ENCODE data around the gene SETBP1. TPM values are rescaled to one million over a fixed set of nuclear protein-coding genes. Genes with fewer than 3 reads are reported as not detected.

SETBP1 gene
- total and polyA plus RNA-seq, 2 donors from 2014 or later: 2.7 to 71.7 TPM

GRCh38 chr18:44938720-44939665 lies 258.3 kb downstream of the SETBP1 start:
- H3K9me3 ChIP-seq (ENCODE audit: control insufficient read depth in 2 of 3, insufficient read depth in 1 of 3, low read length in 3 of 3): no peaks in the 10 kb centered on the region
- H3K27me3 ChIP-seq (ENCODE audit: control insufficient read depth, insufficient read depth, low read length): no peaks in the 10 kb centered on the region
- no peak overlapping the region for H3K4me3 ChIP-seq (ENCODE audit: low read length in 3 of 3)
- H3K4me1 ChIP-seq (ENCODE audit: control insufficient read depth in 2 of 3, insufficient read depth in 2 of 3, low read depth in 1 of 3, low read length in 3 of 3): peaks cover 3 to 19% (median 14%) of the 10 kb centered on the region in 3 donors
- no peaks in the 10 kb centered on the region for H3K36me3 ChIP-seq (ENCODE audit: control insufficient read depth in 2 of 3, insufficient read depth in 3 of 3, low read length in 3 of 3)
- FAIRE-seq (no peak), DNase-seq (no peak)
- intact Hi-C loops (cut with DNase I): no loop called here
- H3K27ac ChIP-seq (ENCODE audit: low read depth in 2 of 2, low read length in 2 of 2): no peak overlapping the region
- H3K9ac ChIP-seq (ENCODE audit: low read length in 3 of 3): no peak overlapping the region
- TF ChIP-seq CTCF (IDR thresholded peaks at IDR 0.05; ENCODE audit: borderline replicate concordance, extremely low read depth, insufficient read depth): no peak

- Histone ChIP-seq H3K36me3 (ENCODE audit: control insufficient read depth in 2 of 3, insufficient read depth in 3 of 3, low read length in 3 of 3) (no peaks in the 10 kb centered on the region), H3K27me3 (ENCODE audit: control insufficient read depth, insufficient read depth, low read length) (no peaks in the 10 kb centered on the region), H3K9me3 (ENCODE audit: control insufficient read depth in 2 of 3, insufficient read depth in 1 of 3, low read length in 3 of 3) (no peaks in the 10 kb centered on the region), H3K9ac (ENCODE audit: low read length in 3 of 3) (no peak overlapping the region), H3K4me1 (ENCODE audit: control insufficient read depth in 2 of 3, insufficient read depth in 2 of 3, low read depth in 1 of 3, low read length in 3 of 3) (peaks cover 0 to 28% (median 9%) of the 10 kb centered on the region in 3 donors), H3K27ac (ENCODE audit: low read depth in 2 of 2, low read length in 2 of 2) (no peak overlapping the region), H3K4me3 (ENCODE audit: low read length in 3 of 3) (no peak overlapping the region)
- TF ChIP-seq CTCF (IDR thresholded peaks at IDR 0.05; ENCODE audit: borderline replicate concordance, extremely low read depth, insufficient read depth): no peak
- FAIRE-seq (no peak), DNase-seq (no peak)
- intact Hi-C loops (cut with DNase I): no loop called here
Observed at GRCh38 chr18:44941516-44941915, 260.8 kb downstream of the SETBP1 start.

- Histone ChIP-seq H3K36me3 (ENCODE audit: control insufficient read depth in 2 of 3, insufficient read depth in 3 of 3, low read length in 3 of 3) (no peaks in the 10 kb centered on the region), H3K9me3 (ENCODE audit: control insufficient read depth in 2 of 3, insufficient read depth in 1 of 3, low read length in 3 of 3) (no peaks in the 10 kb centered on the region), H3K4me3 (ENCODE audit: low read length in 3 of 3) (no peak overlapping the region), H3K9ac (ENCODE audit: low read length in 3 of 3) (no peak overlapping the region), H3K27me3 (ENCODE audit: control insufficient read depth, insufficient read depth, low read length) (no peaks in the 10 kb centered on the region), H3K27ac (ENCODE audit: low read depth in 2 of 2, low read length in 2 of 2) (no peak overlapping the region), H3K4me1 (ENCODE audit: control insufficient read depth in 2 of 3, insufficient read depth in 2 of 3, low read depth in 1 of 3, low read length in 3 of 3) (peaks cover 0 to 28% (median 9%) of the 10 kb centered on the region in 3 donors)
- no peak for TF ChIP-seq CTCF (IDR thresholded peaks at IDR 0.05; ENCODE audit: borderline replicate concordance, extremely low read depth, insufficient read depth)
- no peak for FAIRE-seq
- no peak for DNase-seq
- intact Hi-C loops (cut with DNase I): no loop called here
Observed at GRCh38 chr18:44942073-44942472, 261.4 kb downstream of the SETBP1 start.

All from kidney (tissue), 14 donors.